HG03108 (cell line): ENCODE results near the gene CC2D2B.
"Not testable (repeated sequence)": the region's sequence is repeated elsewhere in the genome, so short reads cannot be mapped to it uniquely, and the experiment has no call there.

ENCODE experiments used
- ATAC-seq: cut with Tn5 transposase; IDR thresholded peaks from one replicate; pipeline ENCODE4 v1.9.1; 2021; ENCODE audit warnings: moderate library complexity; ENCODE audit not compliant: unreplicated experiment

CC2D2B gene

GRCh38 chr10:95906677-95907455 is 909 bp upstream of the CC2D2B start:
- peak; percentile 32 for ATAC-seq

GRCh38 chr10:95908450-95908849 is 675 bp downstream of the CC2D2B start:
- ATAC-seq = no peak

- ATAC-seq = no peak
Measured at GRCh38 chr10:95909561-95909960, 1.8 kb downstream of the CC2D2B start.

GRCh38 chr10:95916039-95916438 is 8.3 kb downstream of the CC2D2B start:
- not testable (repeated sequence) for ATAC-seq

- ATAC-seq = no peak
Measured at GRCh38 chr10:95920798-95921426, 13.1 kb downstream of the CC2D2B start.

- ATAC-seq = no peak
Measured at GRCh38 chr10:95925033-95925432, 17.3 kb downstream of the CC2D2B start.

- no peak for ATAC-seq
Measured at GRCh38 chr10:95935429-95935828, 27.7 kb downstream of the CC2D2B start.

- ATAC-seq = no peak
Measured at GRCh38 chr10:95941115-95941514, 33.3 kb downstream of the CC2D2B start.

GRCh38 chr10:95963202-95963990 is 55.6 kb downstream of the CC2D2B start:
- no peak for ATAC-seq

GRCh38 chr10:95963991-95964389 is 56.2 kb downstream of the CC2D2B start:
- ATAC-seq = no peak

- ATAC-seq = no peak
Measured at GRCh38 chr10:95964756-95965155, 57.0 kb downstream of the CC2D2B start.

- no peak for ATAC-seq
Measured at GRCh38 chr10:95976362-95977229, 68.8 kb downstream of the CC2D2B start.

- no peak for ATAC-seq
Measured at GRCh38 chr10:95982200-95982599, 74.4 kb downstream of the CC2D2B start.

- peak; percentile 82 for ATAC-seq
Measured at GRCh38 chr10:95987685-95988426, 80.1 kb downstream of the CC2D2B start.

GRCh38 chr10:95988702-95989101 is 80.9 kb downstream of the CC2D2B start:
- no peak for ATAC-seq

- not testable (repeated sequence) for ATAC-seq
Measured at GRCh38 chr10:95994376-95994775, 86.6 kb downstream of the CC2D2B start.

- no peak for ATAC-seq
Measured at GRCh38 chr10:95998255-95998784, 90.5 kb downstream of the CC2D2B start.

GRCh38 chr10:96013956-96014355 is 106.2 kb downstream of the CC2D2B start:
- no peak for ATAC-seq

- ATAC-seq = no peak
Measured at GRCh38 chr10:96014473-96015102, 106.8 kb downstream of the CC2D2B start.
